ENCODE data around the gene ANKRD22.

ANKRD22 gene

GRCh38 chr10:88852327-88852726 lies 683 bp upstream of the ANKRD22 start:
- H3K9me3 ChIP-seq (ENCODE audit: low read length) = no peaks in the 10 kb centered on the region
- no peaks in the 10 kb centered on the region for H3K36me3 ChIP-seq (ENCODE audit: insufficient read depth, low read length)
- no peaks in the 10 kb centered on the region for H4K20me1 ChIP-seq (ENCODE audit: insufficient read depth, low read length)
- H3K9me2 ChIP-seq (ENCODE audit: low read depth, low read length) = no peaks in the 10 kb centered on the region
- TF ChIP-seq EZH2 (IDR thresholded peaks at IDR 0.05; ENCODE audit: borderline replicate concordance, low read length) = no peak
- no peak for TF ChIP-seq CTCF (IDR thresholded peaks at IDR 0.05; ENCODE audit: low read length)
- no peak overlapping the region for H3K4me2 ChIP-seq (ENCODE audit: low read length)
- no peak overlapping the region for H2AFZ ChIP-seq (ENCODE audit: low read length)
- no peak overlapping the region for H3K4me3 ChIP-seq (ENCODE audit: low read depth, low read length, poor library complexity, severe bottlenecking)
- no peaks in the 10 kb centered on the region for H3F3A ChIP-seq (ENCODE audit: insufficient read depth, low read length)
- H3K27me3 ChIP-seq (ENCODE audit: insufficient read depth, low read length) = no peaks in the 10 kb centered on the region
- H3K27ac ChIP-seq (ENCODE audit: low read depth, low read length, poor library complexity, severe bottlenecking) = no peak overlapping the region
- no peak overlapping the region for H3K9ac ChIP-seq (ENCODE audit: low read length)
- no peaks in the 10 kb centered on the region for H3K4me1 ChIP-seq (ENCODE audit: insufficient read depth, low read length, severe bottlenecking)
- no peaks in the 10 kb centered on the region for H3K79me2 ChIP-seq (ENCODE audit: insufficient read depth, low read length)

- H3K9me3 ChIP-seq (ENCODE audit: low read length) = no peaks in the 10 kb centered on the region
Measured at GRCh38 chr10:88850712-88851111, 932 bp downstream of the ANKRD22 start.

GRCh38 chr10:88849234-88849633 lies 2.4 kb downstream of the ANKRD22 start:
- H2AFZ ChIP-seq (ENCODE audit: low read length) = no peak overlapping the region
- no peak overlapping the region for H3K4me2 ChIP-seq (ENCODE audit: low read length)
- H3K36me3 ChIP-seq (ENCODE audit: insufficient read depth, low read length) = no peaks in the 10 kb centered on the region
- H3K27me3 ChIP-seq (ENCODE audit: insufficient read depth, low read length) = no peaks in the 10 kb centered on the region
- no peaks in the 10 kb centered on the region for H3F3A ChIP-seq (ENCODE audit: insufficient read depth, low read length)
- H3K4me1 ChIP-seq (ENCODE audit: insufficient read depth, low read length, severe bottlenecking) = no peaks in the 10 kb centered on the region
- H3K79me2 ChIP-seq (ENCODE audit: insufficient read depth, low read length) = no peaks in the 10 kb centered on the region
- no peak overlapping the region for H3K9ac ChIP-seq (ENCODE audit: low read length)
- no peaks in the 10 kb centered on the region for H4K20me1 ChIP-seq (ENCODE audit: insufficient read depth, low read length)
- no peak overlapping the region for H3K27ac ChIP-seq (ENCODE audit: low read depth, low read length, poor library complexity, severe bottlenecking)
- H3K9me2 ChIP-seq (ENCODE audit: low read depth, low read length) = no peaks in the 10 kb centered on the region
- no peak overlapping the region for H3K4me3 ChIP-seq (ENCODE audit: low read depth, low read length, poor library complexity, severe bottlenecking)
- TF ChIP-seq CTCF (IDR thresholded peaks at IDR 0.05; ENCODE audit: low read length) = no peak
- no peaks in the 10 kb centered on the region for H3K9me3 ChIP-seq (ENCODE audit: low read length)

More at GRCh38 chr10:88850712-88851111, 932 bp downstream of the ANKRD22 start:
- no peaks in the 10 kb centered on the region for H3F3A ChIP-seq (ENCODE audit: insufficient read depth, low read length)
- H4K20me1 ChIP-seq (ENCODE audit: insufficient read depth, low read length) = no peaks in the 10 kb centered on the region
- no peaks in the 10 kb centered on the region for H3K27me3 ChIP-seq (ENCODE audit: insufficient read depth, low read length)
- H3K27ac ChIP-seq (ENCODE audit: low read depth, low read length, poor library complexity, severe bottlenecking) = no peak overlapping the region
- H2AFZ ChIP-seq (ENCODE audit: low read length) = no peak overlapping the region
- no peak overlapping the region for H3K4me2 ChIP-seq (ENCODE audit: low read length)
- H3K4me1 ChIP-seq (ENCODE audit: insufficient read depth, low read length, severe bottlenecking) = no peaks in the 10 kb centered on the region
- TF ChIP-seq EZH2 (IDR thresholded peaks at IDR 0.05; ENCODE audit: borderline replicate concordance, low read length) (no peak), CTCF (IDR thresholded peaks at IDR 0.05; ENCODE audit: low read length) (no peak)
- no peak overlapping the region for H3K9ac ChIP-seq (ENCODE audit: low read length)
- H3K4me3 ChIP-seq (ENCODE audit: low read depth, low read length, poor library complexity, severe bottlenecking) = no peak overlapping the region
- no peaks in the 10 kb centered on the region for H3K79me2 ChIP-seq (ENCODE audit: insufficient read depth, low read length)
- no peaks in the 10 kb centered on the region for H3K36me3 ChIP-seq (ENCODE audit: insufficient read depth, low read length)
- H3K9me2 ChIP-seq (ENCODE audit: low read depth, low read length) = no peaks in the 10 kb centered on the region

Data from OCI-LY1 (cell line).